NCI-H748 (cell line): ENCODE data around the gene SOX3.
A peak's percentile ranks its signal among the peaks of the same experiment; 100 is the strongest.

Experiments
- DNase-seq: peaks from one replicate; lab custom pipeline; 2025; ENCODE audit not compliant: unreplicated experiment; lab: John Stamatoyannopoulos, UW

The SOX3 gene

DNA sequence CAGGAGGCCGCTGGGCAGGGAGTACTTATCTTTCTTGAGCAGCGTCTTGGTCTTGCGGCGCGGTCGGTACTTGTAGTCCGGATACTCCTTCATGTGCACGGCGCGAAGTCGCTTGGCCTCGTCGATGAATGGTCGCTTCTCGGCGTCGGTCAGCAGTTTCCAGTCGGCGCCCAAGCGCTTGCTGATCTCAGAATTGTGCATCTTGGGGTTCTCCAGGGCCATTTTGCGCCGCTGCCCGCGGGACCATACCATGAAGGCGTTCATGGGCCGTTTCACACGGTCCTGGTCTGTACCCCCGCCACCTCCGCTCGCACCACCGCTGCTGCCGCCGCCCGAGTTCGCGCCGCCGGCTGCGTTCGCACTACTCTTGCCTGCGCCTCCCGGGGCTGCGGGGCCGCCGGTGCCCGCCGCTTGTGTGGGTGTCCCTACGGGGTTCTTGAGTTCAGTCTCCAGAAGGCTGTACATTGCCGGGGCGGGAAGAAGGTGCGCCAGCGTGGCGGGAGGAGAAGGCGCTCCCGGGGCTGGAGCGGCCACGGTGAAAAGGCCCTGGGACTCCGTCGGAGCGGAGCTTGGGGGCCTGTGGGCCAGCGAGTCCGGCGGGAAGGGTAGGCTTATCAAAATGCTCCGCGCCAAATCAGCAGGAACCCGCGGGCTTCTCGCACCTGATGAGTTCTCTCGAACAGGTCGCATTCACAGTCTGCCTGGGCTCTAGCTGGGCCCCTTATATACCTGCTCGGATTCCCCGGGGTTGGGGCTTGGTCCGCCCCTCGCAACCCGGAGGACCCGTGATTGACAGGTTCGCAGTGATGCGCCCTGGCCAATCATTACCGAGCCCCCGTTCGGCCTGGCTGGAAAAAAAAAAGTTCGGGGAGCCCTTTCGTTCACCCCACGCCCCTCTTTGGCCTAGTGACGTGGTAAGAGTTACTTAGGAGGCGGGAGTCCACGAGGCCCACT lies at the start of gene SOX3:
TSS of gene SOX3 (minus strand) at position 699 of the 954 bp plus-strand sequence. CDS start at position 690, 9 bp downstream.
- DNase-seq, result peak; percentile 66

DNA sequence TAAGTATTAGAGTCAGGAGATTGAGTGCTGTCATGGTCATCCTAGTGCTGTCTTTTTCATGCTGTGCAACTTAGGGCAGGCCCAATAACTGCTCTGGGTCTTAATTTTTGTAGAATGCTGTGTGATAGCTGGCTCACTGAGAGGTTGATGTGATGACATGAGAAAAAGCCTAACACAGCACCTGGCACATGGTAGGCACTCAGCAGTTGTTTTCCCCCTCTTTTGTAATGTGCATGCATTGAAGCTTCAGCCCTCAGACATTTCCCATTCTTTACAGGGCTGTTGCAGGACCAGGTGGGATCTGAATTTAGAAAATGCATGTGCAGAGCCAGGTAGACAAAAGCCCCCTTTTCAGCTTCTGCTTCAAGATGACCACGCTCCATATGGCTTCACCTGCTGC lies 44.1 kb upstream of the SOX3 start:
- DNase-seq, result no peak

DNA sequence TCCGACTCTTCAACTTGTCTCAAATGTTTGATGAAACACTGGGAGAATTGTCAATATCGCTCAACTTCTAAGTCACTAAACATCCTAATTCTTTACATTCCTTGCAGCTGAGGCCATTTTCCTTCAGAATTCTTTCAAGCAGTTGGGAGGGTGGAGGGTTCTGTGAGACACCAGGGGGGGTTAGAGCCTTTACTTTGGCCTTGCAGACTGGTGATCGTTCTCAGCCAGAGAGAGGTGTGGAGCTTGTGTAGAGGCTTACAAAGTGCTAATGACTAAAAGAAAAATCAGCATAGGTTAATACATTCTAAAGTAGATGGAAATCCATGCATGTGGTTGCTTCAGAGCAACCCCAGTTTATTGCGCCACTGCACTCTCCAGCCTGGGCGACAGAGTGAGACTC lies 21.3 kb upstream of the SOX3 start:
- DNase-seq, result no peak

GRCh38 chrX:140525448-140525847 lies 20.6 kb upstream of the SOX3 start:
- no peak for DNase-seq

DNA sequence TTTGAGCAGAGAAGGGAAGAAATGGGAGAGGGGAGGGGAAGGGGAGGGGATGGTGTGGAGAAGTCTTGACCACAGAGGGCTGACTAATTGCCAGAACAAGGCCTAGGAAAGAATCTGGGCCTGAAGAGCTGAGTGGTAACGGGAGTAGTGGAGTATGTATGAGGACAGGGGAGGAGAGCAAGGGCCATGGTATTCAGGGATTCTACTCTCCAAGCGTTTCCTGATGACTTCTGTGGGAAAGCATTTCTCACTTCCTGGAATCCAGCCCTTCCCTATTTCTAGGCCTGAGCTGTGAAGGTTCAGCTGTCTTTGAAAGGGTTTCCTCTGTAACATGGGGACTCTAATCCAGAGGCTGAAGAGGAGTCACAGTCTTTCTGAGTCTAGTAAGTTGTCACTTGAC lies 19.7 kb upstream of the SOX3 start:
- no peak for DNase-seq

- no peak for DNase-seq
These were observed 16.5 kb upstream of the SOX3 start for GRCh38 chrX:140521393-140521792.

DNA sequence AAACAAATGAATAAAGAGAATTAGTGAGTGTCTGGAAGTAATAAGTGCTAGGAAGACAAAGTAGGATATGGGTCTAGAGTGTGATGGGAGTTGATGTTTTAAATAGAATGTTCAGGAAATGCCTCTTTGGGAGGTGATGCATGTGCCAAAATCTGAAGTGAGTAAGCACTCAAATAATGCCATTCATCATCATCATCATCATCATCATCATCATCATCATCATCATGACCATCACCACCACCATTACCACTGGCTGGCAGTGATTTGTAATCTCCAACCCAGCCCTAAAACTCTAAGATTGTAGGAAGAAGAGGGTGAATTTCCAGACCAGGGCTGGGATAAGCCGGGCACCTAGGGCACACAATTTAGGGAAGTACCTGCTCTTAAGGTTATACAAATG lies 9.7 kb upstream of the SOX3 start:
- DNase-seq, result no peak

- DNase-seq, result no peak
These were observed 6.0 kb upstream of the SOX3 start for GRCh38 chrX:140510895-140511295.

- DNase-seq, result no peak
These were observed 5.4 kb upstream of the SOX3 start for GRCh38 chrX:140510306-140510676.

GRCh38 chrX:140509468-140510305 lies 4.8 kb upstream of the SOX3 start:
- no peak for DNase-seq

DNA sequence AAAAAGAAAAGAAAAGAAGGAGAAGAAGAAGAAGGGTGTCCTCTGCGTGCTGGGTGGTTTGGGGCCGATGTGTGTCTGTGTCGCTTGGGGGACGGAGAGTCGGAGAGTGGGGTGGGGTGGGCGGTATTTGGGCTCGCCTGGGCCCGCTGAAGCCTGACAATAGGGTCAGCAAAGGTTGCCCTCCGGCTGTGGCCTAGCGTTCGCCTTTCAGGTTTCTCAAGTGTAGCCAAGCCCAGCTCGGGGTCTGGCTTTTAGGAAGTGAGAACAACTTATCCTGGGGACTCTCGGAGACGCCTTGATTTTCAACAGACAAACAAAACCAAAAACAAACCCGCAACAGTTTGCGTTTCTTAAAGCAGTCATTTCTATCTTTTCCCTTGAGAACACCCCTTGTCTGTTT lies 4.1 kb upstream of the SOX3 start:
- DNase-seq, result no peak

DNA sequence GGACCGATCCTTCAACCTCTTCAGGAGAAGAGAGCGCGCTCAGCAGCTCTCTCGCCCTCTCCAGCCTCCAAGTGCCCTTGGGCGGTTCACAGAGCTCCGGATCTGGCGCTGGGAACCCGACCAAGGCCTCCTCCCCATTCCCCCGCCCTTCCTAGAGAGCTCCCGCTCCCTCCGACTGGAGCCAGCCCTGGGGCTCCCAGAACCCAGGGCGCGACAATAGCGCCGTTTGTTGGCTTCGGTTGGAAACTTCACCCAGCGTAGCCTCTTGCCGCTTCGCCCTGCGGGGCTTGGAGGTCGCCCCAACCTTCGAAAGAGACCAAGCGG lies 3.1 kb upstream of the SOX3 start:
- peak; percentile 81 for DNase-seq

DNA sequence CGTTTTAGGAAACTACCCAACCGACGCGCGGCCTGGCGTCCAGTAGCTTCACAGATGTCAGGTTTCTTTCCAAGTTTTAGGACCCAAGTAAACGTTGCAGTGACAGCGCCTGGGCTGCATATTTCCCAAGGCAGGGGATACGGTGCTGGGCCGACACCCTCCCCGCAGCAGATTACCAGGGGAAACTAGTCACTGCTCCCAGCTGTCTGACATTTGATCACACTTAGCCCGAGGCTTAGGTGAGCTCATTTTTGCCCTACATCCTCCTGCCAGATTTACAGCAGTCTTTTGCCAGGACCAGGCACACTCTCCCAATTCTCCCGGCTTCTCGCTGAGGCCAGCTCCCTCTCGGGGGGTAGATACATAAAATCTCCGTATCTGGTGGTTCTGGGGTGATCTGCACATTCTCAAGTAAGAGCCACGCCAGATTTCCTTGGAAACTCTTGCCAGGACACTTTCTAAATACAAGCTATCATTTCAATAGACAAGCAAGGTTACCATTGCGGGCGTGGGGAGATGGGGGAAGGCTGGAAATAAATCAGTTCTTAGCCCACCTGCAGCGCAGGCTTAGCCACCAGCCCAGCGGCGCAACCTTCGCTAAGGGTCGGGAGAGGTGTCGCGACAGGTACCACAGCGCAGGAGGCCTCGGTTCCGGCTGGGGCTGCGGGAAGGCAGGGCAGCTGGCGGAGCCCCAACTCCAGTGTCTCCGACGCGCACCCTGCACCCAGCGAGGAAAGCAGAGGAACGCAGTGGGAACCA lies 2.5 kb upstream of the SOX3 start:
- DNase-seq, result peak; percentile 56

DNA sequence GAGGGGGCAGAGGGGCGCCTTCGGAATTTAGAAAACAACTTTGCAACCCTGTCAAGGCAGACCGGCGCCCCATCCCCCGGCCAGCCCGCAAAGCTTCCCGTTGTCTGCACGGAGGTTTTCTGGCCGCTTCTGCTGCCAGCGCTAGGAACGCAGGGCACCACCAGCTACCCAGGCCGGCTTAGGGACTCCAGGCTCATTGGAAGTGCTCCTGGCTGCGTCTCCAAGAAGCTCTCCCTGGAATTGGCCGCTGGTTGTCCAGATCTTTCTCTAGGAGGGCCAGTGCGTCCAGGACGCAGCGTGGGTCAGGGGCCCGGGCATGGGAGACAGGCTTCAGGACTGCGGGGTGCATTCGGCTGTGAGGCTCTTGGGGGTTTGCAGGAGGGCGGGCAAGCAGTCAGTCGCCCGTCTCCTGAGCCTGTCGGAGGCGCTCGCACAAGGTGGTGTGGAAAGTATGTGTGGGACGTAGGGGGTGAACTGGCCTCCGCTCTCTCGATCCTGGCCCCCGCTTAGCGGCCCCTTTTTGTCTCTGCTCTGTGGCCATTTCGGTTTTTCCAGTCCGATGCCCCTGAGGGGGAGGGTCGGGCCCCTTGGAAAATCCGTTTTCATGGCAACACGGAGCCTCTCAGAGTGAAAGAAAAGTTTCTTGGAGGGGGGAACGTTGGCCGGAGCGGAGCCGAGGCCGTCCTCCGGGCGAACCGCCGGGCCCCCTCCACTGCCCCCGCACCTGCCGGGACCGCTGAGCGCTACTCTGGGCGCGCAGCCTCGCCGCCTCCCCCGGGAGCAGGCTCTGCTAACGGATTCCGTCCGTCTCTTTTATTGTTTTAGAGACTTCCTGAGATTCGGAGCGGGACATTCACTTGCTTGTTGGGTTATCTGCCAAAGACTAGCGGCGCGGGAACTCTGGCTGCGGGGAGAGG lies 810 bp upstream of the SOX3 start:
- peak; percentile 50 for DNase-seq

GRCh38 chrX:140503714-140504351 lies 1.0 kb downstream of the SOX3 start:
- peak; percentile 78 for DNase-seq

- peak; percentile 28 for DNase-seq
These were observed 1.6 kb downstream of the SOX3 start for GRCh38 chrX:140503238-140503601.

DNA sequence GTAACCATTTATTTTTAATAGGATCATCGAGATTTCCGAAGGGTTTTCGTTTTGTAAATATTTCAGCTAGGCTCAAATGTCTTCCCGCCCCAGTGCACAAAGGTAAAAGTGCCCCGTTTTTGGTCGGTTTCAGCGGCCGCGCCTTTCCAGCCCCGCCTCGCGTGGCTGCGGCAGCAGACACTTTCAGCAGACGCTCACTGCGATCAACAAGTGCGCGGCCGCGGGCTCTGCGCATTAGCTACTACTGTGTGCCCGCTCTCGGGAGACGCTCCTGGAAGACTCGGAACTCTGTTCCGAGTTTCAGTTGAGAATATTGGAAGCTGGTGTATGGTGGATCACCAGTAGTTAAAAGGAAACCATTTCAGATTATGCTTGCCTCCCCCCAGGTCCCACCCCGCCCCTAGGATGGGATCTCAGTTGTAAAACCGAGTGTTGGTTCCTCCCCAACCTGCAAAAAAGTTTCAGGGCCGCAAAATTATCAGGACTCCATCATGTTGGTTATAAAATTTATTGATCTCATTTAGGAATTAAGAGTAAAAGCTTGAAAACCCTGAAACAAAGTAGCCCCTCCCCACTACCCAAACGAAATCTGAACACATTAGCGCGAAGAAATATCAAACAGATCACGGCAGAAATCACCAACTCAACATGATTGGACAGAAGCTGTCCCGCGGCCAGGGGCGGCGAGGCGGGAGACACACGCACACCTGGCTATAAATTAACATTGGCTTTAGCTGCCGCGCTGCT lies 2.2 kb downstream of the SOX3 start:
- DNase-seq, result peak; percentile 69

DNA sequence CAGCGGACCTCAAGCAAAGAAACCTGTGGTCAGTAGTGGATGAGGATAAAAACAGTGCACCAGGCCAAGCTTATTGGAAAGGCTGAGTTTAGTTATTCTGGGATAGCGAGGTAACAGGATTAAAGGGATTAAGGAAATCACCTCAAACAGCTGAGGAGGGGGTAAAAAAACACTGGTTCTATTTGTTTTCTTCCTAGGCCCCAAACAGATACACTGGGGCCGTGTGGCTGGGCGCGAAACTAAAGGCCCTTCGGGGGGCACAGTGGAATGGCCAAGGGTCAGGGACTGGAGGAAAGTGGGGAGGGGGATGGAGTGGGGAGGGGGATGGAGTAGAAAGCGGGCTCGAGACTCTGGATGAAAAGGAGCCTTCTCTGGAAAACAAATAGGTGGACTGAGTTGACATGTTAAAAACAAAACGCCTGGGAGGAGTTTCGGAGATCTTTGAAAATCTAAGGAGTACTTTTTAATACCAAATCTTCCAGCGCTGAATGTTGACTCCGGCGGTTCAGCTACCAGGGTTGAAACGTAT lies 2.9 kb downstream of the SOX3 start:
- no peak for DNase-seq

DNA sequence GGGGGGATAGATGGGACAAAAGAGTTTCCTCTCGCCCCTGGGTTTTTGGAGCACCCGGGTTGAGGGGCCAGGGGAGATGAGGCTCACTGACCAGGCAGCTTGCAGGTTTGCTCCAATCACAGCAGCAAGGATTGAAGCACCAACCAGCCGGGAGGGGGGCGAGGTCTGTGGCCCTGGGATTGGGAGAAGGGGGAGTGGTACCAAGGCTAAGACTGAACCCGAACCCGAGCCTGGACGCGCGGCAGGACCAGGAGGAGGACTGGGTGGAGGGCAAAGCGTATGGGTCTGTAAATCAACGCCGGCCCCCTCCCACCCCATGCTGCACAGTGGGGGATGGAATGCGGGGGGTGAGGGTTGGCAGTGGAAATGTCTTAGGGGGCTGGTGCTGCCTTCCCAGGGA lies 3.5 kb downstream of the SOX3 start:
- no peak for DNase-seq
